Measurements from ENCODE around the gene EXOC6. TPM values are rescaled to one million over a fixed set of nuclear protein-coding genes. Genes with fewer than 3 reads are reported as not detected.

EXOC6 gene
- total and polyA plus RNA-seq, 10 of the 15 experiments (the other 5 are each of a cell fraction or from before 2014, with no cell fraction given), result 7.6 to 53.8 (median 13.3) TPM

GRCh38 chr10:93023013-93023650 lies 174.8 kb downstream of the EXOC6 start:
- Histone ChIP-seq H3K4me3 (no peak overlapping the region), H4K20me1 (ENCODE audit: control insufficient read depth, insufficient read depth) (no peaks in the 10 kb centered on the region), H3K27me3 (replicated peaks in 1 of 2; ENCODE audit: control insufficient read depth in 2 of 2, insufficient read depth in 2 of 2, low read length in 1 of 2) (no peaks in the 10 kb centered on the region), H3K79me2 (ENCODE audit: control insufficient read depth, insufficient read depth, low read length) (no peaks in the 10 kb centered on the region), H3K9ac (ENCODE audit: control insufficient read depth, insufficient read depth, low read length) (no peak overlapping the region), H3K4me1 (ENCODE audit: control insufficient read depth, insufficient read depth, low read length) (no peaks in the 10 kb centered on the region), H2AFZ (ENCODE audit: control insufficient read depth, low read depth, low read length) (no peak overlapping the region), H3K27ac (ENCODE audit: control insufficient read depth, insufficient read depth) (no peak overlapping the region), H3K9me3 (replicated peaks; ENCODE audit: control insufficient read depth, insufficient read depth, low read length) (no peaks in the 10 kb centered on the region), H3K36me3 (ENCODE audit: control insufficient read depth in 2 of 2, insufficient read depth in 2 of 2, low read length in 1 of 2) (no peaks in the 10 kb centered on the region), H3K4me2 (ENCODE audit: control insufficient read depth, insufficient read depth) (no peak overlapping the region)
- in situ Hi-C loops (cut with MboI), result no loop called here
- ChIA-PET CTCF (interaction anchor here (0.6 to 1.6 kb wide), 4 partner anchors 20 to 353 kb away, joined by 3 to 5 read pairs (median 4); no protein-coding TSS in a partner anchor), POLR2A (no interaction called here), SMC1A (ENCODE audit: uncharacterized antibody, unreplicated experiment) (interaction anchor here (0.8 kb wide), 1 partner anchor 17 kb away, joined by 3 read pairs; no protein-coding TSS in a partner anchor), RAD21 (ENCODE audit: unreplicated experiment) (no interaction called here)
- ATAC-seq, result no peak
- no peak for FAIRE-seq
- intact Hi-C loops (cut with micrococcal nuclease; ENCODE audit: unreplicated experiment), result no loop called here
- no TSS peak for BruUV-seq (replicated peaks)
- 75% methylated on average over 4 of the region's 4 CpGs for WGBS (ENCODE audit: insufficient coverage, insufficient replicate concordance, low lambda C conversion rate, missing lambda C conversion rate)
- no peak for DNase-seq (ENCODE audit: low read depth, low spot score)
- TF ChIP-seq NR2C1 (IDR thresholded peaks at IDR 0.05) (no peak), CHD4 (IDR thresholded peaks at IDR 0.05) (no peak), TBL1XR1 (IDR thresholded peaks at IDR 0.05; ENCODE audit: low read depth, low read length) (no peak), ZBTB40 (IDR thresholded peaks at IDR 0.05; ENCODE audit: borderline replicate concordance) (no peak), NFYA (IDR thresholded peaks at IDR 0.05; ENCODE audit: borderline replicate concordance, low read depth, low read length) (no peak), ZNF687 (IDR thresholded peaks at IDR 0.05) (no peak), ZNF217 (IDR thresholded peaks at IDR 0.05) (no peak), TAF1 (IDR thresholded peaks at IDR 0.05; ENCODE audit: borderline replicate concordance, low read depth, low read length) (no peak), E2F8 (IDR thresholded peaks at IDR 0.05; ENCODE audit: low read depth, partially characterized antibody) (no peak), RELB (IDR thresholded peaks at IDR 0.05; ENCODE audit: low read depth) (no peak), DPF2 (IDR thresholded peaks at IDR 0.05) (no peak)
